KG1 (cell line): ENCODE data around the gene TNFRSF1B.
A peak's percentile ranks its signal among the peaks of the same experiment; 100 is the strongest.

Experiments used
- DNase-seq: peaks from one replicate; lab custom pipeline; 2025; lab: John Stamatoyannopoulos, UW

The TNFRSF1B gene

DNA sequence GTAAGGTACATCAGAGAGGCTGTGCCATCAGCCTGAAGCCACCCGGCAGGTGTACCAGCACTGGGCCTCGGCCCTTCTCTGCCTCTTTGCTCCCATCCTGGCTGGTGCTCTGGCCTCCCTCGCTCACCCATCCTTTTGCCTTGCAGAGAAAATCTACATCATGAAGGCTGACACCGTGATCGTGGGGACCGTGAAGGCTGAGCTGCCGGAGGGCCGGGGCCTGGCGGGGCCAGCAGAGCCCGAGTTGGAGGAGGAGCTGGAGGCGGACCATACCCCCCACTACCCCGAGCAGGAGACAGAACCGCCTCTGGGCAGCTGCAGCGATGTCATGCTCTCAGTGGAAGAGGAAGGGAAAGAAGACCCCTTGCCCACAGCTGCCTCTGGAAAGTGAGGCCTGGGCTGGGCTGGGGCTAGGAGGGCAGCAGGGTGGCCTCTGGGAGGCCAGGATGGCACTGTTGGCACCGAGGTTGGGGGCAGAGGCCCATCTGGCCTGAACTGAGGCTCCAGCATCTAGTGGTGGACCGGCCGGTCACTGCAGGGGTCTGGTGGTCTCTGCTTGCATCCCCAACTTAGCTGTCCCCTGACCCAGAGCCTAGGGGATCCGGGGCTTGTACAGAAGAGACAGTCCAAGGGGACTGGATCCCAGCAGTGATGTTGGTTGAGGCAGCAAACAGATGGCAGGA is 24.5 kb upstream of the TNFRSF1B start:
- DNase-seq: no peak

DNA sequence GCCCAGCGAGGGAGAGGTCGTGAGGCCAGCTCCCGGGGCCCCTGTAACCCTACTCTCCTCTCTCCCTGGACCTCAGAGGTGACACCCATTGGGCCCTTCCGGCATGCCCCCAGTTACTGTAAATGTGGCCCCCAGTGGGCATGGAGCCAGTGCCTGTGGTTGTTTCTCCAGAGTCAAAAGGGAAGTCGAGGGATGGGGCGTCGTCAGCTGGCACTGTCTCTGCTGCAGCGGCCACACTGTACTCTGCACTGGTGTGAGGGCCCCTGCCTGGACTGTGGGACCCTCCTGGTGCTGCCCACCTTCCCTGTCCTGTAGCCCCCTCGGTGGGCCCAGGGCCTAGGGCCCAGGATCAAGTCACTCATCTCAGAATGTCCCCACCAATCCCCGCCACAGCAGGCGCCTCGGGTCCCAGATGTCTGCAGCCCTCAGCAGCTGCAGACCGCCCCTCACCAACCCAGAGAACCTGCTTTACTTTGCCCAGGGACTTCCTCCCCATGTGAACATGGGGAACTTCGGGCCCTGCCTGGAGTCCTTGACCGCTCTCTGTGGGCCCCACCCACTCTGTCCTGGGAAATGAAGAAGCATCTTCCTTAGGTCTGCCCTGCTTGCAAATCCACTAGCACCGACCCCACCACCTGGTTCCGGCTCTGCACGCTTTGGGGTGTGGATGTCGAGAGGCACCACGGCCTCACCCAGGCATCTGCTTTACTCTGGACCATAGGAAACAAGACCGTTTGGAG is 23.7 kb upstream of the TNFRSF1B start:
- peak; percentile 26 for DNase-seq

DNA sequence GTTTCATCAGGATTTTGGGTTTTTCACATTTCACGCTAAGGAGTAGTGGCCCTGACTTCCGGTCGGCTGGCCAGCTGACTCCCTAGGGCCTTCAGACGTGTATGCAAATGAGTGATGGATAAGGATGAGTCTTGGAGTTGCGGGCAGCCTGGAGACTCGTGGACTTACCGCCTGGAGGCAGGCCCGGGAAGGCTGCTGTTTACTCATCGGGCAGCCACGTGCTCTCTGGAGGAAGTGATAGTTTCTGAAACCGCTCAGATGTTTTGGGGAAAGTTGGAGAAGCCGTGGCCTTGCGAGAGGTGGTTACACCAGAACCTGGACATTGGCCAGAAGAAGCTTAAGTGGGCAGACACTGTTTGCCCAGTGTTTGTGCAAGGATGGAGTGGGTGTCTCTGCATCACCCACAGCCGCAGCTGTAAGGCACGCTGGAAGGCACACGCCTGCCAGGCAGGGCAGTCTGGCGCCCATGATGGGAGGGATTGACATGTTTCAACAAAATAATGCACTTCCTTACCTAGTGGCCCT is 23.1 kb upstream of the TNFRSF1B start:
- no peak for DNase-seq

DNA sequence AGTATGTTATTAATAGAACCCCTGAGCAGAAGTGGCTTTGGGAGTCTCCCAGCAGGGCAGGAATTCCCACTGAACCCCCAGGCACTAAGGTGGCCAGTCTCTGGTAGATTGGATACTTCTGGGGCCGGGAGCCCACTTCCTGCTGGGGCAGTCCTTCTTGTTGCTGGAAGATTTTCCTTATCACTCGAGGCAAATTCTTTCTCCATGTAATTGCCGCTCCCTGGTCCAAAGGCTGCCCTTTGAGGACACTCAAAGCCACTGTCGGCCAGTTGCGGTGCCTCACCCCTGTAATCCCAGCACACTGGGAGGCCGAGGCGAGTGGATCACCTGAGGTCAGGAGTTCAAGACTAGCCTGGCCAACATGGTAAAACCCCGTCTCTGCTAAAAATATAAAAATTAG is 22.6 kb upstream of the TNFRSF1B start:
- DNase-seq: no peak

DNA sequence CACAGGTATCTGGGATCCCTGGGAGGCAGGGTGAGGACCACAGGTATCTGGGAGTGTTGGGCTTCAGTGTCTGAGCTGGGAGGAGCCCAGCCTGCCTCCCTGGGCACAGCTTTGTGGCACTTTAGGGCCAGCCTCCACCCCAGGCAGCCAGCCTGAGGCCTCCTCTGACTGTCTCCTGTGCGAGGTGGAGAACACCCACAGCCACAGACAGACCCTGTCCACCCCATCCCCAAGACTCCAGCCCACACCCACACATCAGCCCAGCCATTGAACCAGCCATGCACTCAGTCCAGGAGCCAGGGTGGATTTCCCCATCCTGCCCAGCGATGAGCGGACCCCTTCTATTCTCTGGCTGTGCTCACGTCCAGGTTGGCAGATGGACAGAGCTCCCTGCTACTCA is 21.8 kb upstream of the TNFRSF1B start:
- DNase-seq: no peak

DNA sequence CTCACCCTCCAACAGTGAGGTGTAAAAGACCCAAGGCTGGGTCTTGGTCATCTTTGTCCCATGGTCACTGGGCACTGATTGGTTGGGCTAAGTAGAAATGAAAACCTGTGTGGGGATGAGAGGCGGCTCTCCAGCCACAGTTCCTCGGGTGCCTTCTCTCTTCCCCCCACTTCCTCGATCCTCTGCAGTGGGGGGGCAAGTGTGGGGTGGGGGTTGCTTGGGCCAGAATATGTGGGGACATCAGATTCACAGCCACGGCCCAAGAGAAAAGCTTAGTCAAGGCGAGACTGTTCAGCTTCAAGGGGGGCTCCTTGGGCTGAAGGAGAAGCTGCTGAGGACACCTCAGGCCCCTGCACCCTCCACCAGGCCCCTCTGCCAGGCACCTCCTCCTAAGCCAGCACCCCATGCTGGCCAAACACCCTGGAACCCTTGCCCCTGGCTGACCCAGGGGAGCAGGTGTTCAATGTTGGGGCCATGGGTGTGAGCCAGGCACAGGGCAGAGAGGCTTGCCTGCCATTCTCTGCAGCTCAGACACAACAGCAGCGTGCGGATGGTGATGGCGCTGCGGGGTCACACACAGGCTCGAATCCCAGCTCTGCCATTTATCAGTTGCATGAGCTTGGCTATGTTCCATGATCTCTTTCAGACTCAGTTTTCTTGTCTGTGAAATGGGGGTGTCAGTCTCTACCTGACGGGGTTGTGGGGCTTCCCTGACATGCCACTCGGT is 21.0 kb upstream of the TNFRSF1B start:
- DNase-seq: no peak

DNA sequence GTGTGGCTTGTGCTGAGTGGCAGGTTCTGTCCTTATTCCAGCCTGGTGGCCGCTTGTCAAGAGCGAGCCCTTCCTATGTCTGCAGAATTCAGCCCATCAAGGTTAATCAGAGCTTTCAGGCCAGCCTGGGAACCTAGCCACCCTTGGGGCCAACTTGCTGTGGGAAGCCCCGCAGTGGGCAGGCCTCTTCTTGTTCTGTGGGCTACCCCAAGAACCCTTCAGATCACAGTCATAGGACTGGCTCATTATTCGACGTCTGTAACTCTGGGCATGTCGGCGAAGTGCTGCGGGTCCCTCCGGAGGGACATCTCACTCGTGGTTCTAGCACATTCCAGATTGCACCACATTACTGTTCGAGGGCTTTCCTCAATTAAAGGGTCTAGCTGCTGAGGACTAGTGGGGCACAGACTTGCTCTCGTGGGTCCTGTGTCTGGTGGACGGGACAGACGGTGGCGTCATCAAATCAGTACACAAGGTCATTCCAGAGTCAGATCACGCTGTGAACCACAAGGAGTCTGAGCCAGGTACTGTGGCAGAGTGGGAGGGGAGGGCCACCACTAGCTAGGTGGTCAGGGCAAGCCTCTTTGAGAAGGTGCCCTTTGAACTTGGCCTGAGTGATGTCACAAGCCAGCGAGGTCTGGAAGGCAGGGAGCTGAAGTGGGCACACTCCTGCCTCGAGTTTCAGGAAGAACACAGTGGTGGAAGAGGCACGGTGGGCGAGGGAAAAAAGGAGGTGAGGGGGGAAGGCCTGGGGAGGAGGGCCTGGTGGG is 20.3 kb upstream of the TNFRSF1B start:
- DNase-seq: no peak

DNA sequence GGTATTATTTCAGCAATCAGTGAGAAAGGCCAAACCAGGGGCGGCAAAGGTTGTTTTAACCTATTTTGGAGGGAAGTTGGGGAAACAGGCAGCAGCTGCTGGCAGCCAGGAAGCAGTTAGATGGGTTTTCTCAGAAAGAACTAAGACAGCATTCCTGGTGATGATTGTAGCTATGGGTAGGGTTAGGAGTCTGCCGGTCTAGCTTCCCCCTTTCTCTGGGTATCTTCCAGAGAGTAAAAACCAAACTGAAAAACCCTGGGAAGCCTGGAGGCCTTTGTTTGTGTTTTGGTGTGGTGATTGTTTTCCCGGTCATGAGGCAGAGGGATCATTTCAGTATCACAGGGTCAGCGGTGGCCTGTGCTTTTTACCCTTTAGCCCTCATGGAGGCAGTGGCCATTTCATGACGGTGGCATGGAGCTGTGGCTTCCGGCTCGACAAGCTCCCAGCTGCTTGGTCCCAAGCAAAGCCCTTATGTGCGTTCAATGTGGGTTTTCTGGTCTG is 19.5 kb upstream of the TNFRSF1B start:
- no peak for DNase-seq

DNA sequence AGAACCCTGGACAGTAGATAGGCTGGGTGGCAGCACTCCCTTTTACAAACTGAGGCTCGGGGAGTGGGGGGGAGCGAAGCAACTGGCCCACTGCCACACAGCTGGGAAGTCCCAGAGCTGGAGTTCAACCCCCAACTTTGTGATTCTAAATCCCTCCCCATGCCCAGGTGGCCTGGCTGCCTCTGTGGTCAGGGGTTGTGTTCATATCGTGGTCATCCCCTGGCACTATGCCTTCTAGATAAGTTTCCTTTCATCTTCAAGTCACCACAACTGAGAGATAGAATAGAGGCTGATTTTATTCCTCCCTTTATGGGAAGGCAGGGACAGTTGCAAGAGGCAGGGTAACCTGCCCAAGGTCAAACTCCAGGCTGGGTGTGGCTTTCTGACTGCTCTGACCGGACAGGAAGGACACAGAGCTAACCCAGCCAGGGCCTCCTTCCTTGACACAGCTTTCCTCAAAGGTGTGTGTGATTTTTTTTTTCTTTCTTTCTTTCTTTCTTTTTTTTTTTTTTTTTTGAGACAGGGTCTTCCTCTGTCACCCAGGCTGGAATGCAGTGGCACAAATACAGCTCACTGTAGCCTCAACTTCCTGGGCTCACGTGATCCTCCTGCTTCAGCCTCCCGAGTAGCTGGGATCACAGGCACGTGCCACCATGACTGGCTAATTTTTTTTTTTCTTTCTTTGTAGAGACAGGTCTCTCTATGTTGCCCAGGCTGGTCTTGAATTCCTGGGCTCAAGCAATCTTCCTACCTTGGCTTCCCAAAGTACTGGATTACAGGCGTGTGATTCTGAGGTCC is 18.4 kb upstream of the TNFRSF1B start:
- DNase-seq: no peak

DNA sequence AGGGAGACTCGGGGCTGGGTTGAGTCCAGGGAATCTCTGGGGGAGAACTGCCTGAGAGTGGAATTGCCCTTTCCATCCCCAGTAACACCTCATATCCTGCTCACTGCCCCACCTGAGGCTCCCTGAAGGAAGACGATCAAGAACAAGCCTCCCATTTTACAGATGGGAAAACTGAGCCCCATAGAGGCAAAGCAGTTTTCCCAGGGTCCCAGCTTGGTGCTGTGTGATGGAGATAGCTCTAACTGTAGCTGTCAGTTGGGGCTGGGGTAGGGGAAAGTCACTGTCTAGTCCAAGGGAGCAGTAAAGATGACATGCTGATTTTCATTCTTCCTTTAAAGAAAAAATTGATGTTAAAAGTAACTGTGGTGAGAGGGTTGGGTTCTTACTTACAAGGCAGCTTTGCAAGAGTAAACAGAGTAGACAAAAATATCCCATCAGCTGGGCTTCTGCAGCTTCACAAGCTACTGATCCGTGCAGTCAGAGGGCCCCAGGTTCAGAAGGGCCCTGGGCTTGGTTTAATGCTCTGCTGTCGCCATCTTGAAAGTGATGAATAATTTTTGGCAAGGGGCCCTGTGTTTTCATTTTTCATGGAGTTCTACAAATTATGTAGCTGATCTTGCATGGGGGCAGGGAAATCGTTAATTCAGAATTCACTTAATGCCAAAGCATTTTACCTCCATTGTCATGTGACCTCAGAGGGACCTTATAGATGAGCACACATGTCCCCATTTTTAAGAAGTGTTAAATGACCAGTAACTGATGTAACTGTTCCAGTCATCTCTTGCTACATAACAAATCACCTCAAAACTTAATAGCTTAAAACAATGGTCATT is 17.6 kb upstream of the TNFRSF1B start:
- DNase-seq: no peak

DNA sequence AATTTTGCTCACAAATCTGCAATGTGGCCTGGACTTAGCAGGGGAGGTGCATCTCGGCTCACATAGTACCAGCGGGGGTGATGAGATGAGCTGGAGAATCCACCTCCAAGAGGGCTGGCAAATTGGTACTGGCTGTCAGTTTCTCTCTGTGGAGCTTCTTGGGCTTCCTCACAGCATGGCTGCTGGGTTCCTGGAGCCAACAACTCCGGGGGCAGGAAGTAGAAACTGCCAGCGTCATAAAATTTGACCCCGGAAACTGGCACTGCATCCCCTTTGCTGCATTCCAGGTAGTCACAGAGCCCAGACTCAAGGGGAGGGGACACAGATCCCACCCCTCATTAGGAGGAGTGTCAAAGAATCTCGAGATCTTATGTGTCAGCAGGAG is 17.0 kb upstream of the TNFRSF1B start:
- no peak for DNase-seq

DNA sequence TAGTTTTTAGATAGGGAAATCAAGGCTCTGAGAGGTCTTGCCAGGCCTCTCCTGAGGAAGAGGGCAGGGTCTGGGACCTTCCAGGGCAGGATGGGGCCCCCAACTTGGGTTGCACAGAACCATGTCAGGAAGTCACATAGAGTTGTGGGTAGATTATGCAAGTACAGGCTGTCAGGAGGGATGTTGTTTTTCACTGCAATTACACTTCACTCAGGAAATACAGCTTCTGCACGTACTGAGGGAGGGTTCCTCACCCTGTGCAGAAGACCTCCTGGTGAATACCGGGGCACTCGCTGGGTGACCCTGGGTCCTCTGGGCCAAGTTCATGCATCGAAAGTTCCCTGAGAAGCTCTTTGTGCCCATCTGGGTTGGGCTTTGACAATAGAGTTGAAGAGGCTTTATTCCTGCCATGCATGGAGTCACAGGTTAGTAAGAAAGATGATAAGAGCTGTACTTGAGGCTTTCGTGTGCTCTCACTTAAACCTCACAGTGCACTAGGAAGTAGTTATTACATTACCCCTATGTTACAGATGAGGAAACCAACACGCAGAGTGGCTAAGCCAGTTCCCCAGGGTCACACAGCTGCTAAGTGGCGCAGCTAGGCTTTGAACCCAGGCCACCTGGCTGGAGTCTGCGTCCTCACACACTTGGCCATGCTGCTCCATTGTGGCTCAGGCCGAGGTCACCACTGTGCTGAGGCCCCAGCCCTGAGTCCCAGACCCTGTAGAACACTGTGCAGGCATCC is 16.2 kb upstream of the TNFRSF1B start:
- DNase-seq: peak; percentile 52

DNA sequence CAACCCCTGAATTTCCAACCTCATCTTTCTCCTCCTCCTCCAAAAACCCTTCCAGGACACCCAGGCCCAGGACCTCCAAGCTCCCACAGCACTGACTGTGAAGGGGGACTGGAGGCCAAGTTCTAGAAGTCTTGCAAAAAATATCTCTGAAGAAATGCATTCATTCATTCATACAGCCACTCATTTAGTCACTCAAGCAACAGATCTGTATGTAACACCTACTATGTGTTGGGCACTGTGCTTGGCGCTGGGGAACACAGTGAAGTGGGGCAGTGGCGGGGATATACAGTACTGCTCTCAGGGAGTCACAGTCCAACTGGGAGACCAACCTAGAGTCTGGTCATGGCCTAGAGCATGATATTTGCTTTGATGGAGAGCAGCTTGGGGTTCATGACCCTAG is 15.3 kb upstream of the TNFRSF1B start:
- DNase-seq: no peak

DNA sequence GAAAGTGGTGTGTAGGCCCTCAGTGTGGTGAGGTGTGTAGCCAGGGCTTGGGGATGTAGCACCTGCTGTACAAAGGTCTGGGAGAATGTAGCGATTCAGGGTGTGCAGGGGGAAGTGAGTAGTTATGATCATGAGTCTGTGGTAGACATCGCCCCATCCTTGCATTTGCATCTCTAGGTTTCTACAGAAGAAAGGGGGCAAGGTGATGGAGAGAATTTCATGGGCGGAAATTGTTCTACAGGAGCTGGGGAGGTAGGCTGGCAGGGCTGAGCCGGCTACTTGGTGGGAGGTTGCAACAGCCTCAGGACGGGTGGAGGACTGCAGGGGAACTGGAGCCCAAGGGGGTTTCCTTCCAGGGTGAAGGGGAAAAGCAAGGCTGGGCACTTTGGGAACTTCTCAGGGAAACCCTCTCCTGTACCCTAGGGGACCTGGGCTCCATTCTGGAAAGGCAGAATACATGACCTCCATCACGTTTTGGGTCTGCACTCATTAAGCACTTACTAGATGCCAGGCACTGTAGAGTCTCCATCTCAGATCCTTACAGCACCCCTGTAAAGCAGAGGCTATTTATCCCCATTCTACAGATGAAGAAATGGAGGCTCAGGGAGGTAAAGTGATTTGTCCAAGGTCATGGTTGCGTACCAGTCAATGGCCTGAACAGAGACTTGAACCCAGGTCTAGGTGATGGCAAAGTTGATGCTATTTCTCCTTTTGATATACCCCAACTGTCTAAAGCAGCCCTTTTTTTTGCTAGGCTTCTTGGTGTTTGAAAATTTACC is 14.5 kb upstream of the TNFRSF1B start:
- DNase-seq: no peak

DNA sequence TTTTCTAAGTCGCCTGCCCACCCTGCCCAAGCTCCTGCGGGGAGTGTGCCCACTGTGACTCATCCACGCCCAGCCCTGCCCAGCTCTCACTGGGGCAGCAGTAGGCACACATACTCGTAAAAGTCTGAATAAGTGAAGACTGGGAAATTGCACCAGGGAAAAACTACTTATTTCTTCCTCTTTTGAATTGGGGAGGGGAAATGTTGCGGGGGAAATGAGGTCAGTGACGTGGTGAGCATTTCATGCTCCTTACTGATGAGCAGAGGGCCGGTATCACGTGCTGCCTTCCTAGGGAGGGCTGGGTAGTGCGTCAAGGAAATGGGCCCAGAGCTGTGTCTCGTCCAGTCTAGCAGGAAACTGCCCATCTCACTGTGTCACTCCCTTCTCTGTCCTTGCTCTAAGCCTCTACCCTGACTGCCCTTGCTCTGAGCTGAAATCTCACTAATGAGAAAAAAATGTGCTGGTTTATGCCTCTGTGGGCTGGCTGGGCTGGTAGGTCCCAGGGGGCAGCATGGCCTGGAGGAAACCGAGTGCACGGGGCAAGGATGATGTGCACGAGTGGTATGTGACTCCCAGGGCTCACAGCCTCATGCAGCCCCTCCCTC is 13.5 kb upstream of the TNFRSF1B start:
- peak; percentile 39 for DNase-seq

DNA sequence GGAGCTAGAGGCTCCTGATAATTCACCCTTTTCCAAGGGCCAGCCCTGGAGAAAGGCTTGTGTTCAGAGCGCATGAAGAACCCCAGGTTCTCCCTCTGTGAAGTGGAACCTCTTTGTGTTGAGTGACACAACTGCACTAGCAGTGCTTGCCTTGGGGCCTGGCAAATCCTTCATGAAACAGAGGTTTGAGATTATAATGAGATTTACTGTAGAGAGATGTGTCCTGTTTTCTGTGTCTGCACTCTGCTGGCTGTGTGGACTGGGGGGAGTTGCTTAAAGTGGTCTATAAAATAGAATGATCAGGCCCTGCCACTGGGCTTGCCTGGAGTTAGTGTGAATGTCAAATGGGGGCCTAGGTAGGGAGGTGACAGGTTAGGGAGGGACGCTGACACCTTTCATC is 11.5 kb upstream of the TNFRSF1B start:
- DNase-seq: no peak

DNA sequence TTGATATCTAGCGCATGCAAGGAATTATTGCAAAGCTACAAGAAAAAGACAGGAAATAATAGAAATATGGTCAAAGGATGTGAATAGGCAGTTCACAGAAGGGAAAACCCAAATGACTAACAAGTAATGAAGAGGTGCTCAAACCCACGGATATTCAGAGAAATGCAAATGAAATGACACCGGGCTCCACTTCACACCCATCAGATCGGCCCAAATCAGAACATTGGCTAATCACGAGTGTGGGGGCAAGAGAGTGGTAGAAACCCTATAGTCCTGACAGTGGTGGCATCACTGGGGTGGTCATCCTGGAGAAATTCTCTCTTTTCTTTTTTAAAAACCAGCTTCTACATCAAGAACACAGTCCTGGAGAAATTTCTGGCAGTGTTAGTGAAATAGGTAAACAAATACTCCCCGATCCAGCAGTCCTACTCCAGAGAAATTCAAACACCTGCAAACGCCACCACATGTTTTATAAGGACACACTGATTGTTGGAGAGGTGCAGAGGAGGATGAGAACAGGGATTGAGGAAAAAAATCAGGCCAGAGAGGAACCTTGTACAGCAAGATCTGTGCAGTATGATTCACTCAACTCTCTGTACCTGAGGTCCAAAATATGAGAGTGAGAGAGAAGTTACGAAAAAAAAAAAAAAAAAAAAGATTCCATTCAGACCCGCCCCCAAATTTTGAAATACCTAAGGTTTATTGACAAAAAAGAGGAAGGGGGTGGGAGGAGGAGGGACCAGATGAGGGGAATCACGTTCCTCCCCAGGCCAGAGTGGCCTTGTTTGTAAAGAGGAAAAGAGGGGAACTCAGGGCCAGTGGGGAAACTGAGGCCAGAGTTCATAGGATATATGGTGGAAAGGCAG is 9.2 kb upstream of the TNFRSF1B start:
- DNase-seq: peak; percentile 14
